Peyer's patch (tissue), 4 donors: Measurements from ENCODE around the gene DNAH3.

ENCODE experiments used
- CTCF ChIP-seq, 6 experiments: fragments of 450-650 bp in 4 of 6; fragments of 200-600 bp in 2 of 6; sonication (generic) in 1 of 6; IDR thresholded peaks; one replicate each; pipeline ENCODE4 v1.5.1; 2017 to 2019; ENCODE audit warnings: antibody characterized with exemption in 6 of 6, mild to moderate bottlenecking in 3 of 6, moderate library complexity in 1 of 6
- POLR2A ChIP-seq, 2 donors: fragments of 450-650 bp; IDR thresholded peaks; one replicate each; pipeline ENCODE4 v1.5.1; 2017; ENCODE audit warnings: antibody characterized with exemption in 2 of 2, mild to moderate bottlenecking in 2 of 2, moderate library complexity in 2 of 2

DNA sequence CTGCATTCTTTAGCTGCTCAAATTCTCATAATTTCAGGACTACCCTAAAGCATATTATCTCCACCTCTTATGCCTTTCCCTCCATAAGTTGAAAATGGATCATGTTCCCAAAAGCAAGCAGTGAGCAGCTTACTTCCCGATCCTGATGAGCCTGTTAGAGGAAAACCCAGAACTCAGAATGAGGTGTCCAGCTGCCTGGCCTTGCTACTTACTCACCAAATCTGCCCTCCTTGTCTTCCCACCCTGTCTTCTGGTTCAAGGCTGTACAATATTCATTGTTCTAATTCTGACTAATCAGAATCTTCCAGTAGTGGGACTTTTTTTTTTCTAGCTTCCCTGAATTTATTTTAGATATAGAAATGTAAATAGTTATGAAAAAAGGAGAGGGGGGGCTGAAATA lies 239.3 kb downstream of the DNAH3 start:
- no peak for TF ChIP-seq CTCF (IDR thresholded peaks at IDR 0.05)
- no peak for TF ChIP-seq POLR2A (IDR thresholded peaks at IDR 0.05)
